SIG-M5 treated with dmso at 0.1 percent for 504 hours (cell line): ENCODE measurements around the gene ATPAF1.
"Not testable (repeated sequence)": the region's sequence is repeated elsewhere in the genome, so short reads cannot be mapped to it uniquely, and the experiment has no call there.

Experiments
- DNase-seq: peaks from one replicate; lab custom pipeline; 2025; ENCODE audit not compliant: unreplicated experiment; lab: John Stamatoyannopoulos, UW

ATPAF1 gene

DNA sequence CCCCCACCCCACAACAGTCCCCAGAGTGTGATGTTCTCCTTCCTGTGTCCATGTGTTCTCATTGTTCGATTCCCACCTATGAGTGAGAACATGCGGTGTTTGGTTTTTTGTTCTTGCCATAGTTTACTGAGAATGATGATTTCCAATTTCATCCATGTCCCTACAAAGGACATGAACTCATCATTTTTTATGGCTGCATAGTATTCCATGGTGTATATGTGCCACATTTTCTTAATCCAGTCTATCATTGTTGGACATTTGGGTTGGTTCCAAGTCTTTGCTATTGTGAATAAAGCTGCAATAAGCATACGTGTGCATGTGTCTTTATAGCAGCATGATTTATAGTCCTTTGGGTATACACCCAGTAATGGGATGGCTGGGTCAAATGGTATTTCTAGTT lies 17.0 kb downstream of the ATPAF1 start:
- not testable (repeated sequence) for DNase-seq

DNA sequence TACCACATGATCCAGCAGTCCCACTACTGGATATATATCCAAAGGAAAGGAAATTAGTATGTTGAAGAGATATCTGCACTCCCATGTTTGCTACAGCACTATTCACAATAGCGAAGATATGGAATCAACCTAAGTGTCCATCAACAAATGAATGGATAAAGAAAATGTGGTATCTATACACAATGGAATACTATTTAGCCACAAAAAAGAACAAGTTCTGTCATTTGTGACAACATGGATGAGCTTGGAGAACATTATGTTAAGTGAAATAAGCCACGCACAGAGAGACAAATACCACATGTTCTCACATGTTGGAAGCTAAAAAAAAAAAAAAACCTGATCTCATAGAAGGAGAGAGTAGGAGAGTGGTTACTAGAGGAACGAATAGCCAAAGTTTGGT lies 17.7 kb downstream of the ATPAF1 start:
- no peak for DNase-seq

DNA sequence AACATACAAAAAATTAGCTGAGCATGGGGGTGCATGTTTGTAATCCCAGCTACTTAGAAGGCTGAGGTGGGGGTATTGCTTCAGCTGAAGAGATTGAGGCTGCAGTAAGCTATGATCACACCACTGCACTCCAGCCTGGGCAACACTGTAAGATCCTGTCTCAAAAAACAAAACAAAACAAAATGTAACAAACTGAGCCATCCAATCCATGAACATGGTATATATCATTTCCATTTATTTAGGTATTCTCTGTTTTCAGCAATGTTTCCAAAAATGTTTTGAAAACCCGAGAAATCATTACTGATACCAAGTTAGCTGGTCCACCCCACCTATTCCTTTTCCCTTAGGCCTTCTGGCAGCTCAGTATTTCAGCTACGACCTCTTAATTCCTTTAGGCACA lies 18.4 kb downstream of the ATPAF1 start:
- no peak for DNase-seq

DNA sequence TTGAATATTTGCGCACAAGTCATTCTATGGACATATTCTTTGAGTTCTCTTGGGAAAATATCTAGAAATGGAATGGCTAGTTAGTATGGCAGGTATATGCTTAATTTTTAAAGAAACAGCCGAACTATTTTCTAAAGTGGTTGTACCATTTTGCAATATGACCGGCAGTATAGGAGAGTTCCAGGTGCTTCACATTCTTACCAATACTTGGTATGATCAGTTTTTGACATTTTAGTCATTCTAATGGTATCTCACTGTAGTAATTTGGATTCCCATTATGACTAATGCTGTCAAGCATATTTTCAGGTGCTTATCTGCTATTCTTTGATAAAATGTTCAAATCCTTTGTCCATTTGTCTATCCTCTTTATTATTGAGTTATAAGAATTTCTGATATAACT lies 20.6 kb downstream of the ATPAF1 start:
- no peak for DNase-seq

DNA sequence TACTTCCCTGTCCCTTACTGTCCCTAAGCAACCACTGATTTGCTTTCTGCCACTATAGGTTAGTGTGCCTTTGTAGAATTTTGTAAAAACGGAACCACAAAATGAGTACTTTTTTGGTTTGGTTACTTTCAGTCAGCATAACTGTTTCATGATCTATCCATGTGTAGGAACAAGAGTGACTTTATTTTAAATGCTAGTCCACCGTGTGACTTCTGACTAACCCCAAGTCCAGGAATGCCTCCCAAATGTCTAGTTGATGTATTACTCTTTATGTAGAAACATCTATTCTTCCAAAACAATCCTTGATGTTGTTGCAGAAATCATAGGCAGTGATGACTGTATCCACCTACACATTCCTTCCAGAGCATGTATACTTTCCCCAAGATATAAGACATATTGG lies 21.3 kb downstream of the ATPAF1 start:
- DNase-seq: no peak

DNA sequence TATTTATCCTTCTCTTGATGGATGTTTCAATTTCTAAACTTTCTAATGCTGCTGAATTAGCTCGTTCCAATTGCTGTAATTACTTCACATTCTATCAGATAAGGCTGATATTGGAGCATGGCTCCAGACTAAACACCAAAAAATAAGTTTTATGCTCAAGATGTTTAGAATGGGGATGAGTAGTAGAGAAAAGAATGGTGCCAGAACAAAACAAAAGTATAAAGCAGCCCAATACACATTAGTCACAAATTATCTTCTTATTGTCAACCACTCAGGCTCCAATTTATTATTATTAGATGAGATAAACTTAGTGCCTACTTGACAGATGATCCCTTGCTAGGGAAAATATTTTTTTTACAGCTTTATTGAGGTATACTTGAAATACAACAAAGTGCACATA lies 21.8 kb downstream of the ATPAF1 start:
- DNase-seq: no peak

DNA sequence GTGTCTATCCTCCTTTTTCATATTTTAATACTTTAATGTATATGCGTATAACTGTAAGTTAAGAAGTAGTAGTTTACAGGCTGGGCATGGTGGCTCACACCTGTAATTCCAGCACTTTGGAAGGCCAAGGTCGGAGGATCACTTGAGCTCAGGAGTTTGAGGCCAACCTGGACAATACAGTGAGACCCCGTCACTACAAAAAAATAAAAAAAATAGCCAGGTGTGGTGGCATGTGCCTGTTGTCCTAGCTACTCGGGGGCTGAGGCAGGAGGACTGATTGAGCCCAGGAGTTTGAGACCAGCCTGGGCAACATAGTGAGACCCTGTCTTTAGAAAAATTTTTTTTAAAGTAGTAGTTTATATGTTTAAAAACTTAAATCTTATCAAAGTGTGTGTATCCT lies 22.3 kb downstream of the ATPAF1 start:
- DNase-seq: no peak

DNA sequence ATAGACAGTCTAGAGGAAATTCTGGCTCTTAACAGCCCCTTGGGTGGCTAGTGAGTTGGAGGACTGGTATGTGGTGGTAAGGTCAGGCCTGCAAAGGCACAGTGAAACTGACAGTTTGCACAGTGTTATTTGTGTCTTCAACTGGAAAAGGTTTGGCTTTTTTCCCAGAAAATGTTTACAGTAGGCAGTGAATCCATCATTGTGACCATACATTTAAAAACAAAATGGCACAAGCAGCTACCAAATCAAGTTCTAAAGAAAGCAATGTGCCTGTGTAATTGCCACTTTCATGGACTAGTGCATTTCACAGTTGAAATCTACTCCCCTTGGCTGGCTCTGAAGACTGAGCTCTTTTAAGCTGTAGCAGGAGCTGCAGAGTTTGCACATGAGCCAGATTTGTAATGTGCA lies 24.8 kb downstream of the ATPAF1 start:
- no peak for DNase-seq

DNA sequence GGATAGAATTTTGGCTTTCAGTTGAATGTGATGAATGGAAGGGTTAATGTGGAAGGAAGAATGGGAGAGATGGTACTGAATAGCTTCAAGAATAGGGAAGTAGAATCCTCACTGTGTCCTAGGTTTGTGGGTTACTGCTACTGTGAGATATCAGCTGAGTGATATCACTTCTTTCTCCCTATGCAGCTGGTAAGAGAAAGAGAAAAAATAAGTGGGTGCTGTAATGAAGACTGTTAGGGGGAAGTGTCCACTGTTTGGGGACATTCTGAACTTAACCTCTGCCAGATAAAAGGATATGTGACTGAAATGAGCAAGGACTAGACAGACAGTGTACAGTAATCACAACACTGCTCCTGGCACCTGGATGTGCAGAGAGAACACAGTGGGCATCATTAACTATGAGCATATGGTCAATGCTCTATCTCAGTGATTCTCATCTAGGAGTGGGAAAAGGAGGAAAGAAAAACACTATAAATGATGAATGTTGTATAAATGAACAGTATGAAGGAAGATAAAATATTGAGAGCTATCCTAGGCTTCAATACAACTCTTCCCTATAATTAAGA lies 26.0 kb downstream of the ATPAF1 start:
- DNase-seq: no peak

DNA sequence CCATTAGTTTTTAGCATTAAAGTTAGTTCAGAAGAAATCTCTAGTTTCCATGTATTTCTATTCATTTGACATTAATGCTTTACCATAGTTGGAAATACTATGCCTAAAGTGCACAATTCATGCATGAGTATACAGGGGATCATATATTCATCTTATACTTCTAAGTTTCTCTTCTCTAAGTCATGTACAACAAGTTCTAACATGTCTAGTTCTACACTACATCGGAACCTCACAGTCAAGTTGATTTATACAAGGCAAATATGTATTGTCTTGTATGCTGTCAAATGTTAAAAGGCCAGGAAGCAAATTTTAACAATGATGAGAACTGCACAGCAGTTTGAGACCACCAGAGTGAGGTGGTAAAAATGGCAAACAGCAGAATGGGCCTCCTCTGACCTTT lies 28.6 kb downstream of the ATPAF1 start:
- no peak for DNase-seq

DNA sequence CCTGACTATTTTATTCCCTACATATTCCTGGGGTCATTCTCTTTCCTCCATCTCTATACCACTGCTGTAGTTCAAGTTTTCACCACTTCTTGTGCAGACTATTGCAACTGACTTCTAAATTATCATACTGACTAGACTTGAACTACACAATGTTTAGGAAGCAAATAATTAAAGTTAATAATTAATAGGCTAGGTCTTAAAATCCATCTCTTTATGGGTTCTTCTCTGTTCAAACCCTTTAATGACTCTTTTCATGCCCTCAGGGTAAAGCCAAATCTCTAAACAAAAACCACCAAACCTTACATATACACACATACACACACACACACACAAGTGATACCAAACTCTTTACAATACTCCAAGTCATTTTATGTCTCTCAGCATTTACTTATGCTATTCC lies 29.2 kb downstream of the ATPAF1 start:
- no peak for DNase-seq

DNA sequence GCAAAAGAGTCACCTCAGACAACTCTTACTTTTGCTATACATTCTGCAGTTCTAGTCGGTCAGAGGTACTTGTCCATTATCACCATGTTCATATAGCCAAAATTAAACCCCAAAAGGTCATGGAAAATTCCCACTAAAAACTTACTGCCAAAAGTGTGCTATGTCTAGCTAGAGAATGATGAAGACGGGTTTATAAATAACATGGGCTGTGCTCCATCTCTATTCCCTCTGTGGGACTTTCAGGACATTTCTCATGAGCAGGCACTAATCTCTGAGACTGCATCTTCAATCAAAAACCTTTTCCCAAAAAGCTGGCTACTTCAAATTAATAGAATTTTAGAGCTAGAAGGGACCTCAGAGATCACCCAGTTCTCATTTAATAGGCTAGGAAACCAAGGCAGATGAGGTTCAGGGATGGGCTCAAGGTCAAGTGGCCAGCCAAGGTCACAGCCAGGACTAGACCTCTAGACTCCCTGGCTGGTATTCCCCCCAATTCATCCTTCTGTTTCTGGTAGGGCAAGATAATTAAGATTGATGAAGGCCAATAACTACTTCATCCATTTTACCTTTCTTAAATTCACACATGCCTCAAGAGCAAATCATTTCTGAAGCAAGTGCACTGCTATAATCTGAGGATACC lies 30.6 kb downstream of the ATPAF1 start:
- DNase-seq: no peak

DNA sequence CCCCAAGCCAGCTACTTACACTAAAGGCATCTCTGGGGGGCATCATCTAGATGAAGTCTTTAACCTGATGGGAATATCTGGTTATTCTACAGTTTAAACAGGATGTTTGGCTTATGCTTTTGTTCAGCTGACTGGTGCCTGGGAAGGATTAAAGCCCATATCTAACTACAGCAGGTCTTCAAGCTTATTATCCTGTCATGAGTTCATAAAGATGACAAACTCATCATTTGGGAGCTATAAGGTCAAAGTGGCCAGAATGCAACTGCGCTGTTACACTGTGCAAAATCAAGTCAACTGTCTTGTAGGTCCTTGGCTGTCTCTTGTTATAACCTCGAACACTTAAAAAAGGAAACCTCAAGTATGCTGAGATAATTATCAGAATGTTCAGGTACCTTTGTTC lies 33.0 kb downstream of the ATPAF1 start:
- DNase-seq: no peak

DNA sequence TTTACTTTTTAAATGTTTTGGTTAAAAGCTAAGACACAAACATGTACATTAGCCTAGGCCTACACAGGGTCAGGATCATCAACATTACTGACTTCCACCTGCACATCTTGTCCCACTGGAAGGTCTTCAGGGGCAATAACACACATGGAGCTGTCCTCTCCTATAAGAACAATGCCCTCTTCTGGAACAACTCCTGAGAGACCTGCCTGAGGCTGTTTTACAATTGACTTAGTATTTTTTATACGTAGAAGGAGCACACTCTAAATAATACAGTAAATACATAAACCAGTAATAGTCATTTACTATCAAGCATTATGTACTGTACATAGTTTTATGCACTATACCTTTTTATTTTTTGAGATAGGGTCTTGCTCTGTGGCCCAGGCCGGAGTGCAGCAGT lies 37.4 kb downstream of the ATPAF1 start:
- no peak for DNase-seq

DNA sequence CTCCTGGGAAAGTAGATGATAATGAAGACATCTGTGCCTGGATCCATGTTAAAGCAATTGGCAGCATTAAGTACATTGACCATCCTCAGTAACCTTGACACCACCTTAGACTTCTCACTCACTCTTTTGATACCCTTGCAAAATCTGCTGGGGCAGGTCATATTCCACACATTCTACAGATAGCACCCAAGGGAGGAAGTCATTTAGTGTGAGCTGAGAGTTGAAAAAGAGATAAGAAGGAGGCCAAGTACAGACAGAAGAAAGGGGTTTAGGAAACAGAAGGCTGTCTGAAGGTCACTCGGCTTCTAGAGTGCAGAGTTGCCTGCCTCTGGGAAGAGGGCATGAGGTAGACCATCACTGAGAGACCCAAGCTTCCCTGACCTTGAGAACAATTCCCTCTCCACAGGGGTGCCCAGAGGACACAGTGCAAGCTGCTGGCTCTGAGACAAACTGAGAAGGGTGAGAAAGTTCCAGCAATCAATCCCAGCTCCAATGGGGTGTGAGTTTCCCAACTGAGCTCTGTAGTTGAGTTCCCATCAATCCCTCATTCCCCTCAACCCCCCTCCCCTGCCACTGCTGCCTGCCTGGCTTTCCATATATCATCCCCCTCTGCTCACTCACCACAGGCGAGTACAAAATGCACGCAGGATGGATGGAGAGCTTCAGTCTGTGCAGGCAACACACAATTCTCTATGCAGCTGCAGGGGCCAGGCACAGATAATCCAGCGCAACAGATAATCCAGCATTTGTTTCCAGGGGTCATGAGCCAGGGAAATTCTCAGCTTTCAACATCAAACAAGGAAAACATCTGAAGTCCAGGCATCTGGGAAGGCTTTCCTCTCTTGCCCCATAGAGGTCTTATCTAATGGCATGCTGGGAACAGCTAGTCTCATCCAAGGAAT lies 44.2 kb downstream of the ATPAF1 start:
- DNase-seq: no peak

DNA sequence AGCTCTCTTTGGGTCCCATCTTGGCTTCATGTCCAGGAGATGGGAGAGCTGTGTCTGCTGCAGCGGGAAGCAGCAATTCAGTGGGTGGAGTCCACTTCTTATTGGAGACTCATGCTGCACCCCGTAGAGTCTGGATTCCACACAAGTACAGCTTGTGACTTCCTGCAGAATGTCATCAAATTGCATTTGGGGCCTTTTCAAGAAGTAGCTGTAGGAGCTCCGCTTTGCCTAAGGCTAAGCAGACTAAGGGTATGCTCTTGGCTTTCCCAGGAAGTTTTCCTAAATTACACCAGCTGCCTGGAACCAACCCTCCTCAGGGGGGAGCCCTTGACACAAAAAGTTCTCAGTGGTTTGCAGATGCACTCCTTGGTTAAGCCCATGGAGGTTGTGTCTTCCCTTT lies 45.8 kb downstream of the ATPAF1 start:
- DNase-seq: no peak

DNA sequence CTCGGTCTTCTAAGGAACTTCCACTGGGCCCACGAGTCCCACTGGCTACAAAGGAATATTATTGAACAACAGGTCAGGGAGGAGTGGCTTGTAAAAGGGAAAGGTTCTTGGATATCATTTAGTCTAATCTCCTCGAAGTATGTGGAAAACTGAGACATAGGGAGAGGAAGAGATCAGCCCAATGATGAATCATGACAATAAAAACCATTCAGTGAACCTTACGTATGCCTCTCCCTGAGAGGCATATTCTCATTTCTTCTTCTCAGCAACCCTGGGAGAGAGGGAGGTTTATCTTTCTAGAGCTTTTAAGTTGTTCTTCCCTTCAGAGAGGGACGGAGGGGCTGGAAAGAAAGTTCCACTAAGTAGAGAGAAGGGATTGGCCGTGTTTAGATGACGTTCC lies 46.2 kb downstream of the ATPAF1 start:
- no peak for DNase-seq

DNA sequence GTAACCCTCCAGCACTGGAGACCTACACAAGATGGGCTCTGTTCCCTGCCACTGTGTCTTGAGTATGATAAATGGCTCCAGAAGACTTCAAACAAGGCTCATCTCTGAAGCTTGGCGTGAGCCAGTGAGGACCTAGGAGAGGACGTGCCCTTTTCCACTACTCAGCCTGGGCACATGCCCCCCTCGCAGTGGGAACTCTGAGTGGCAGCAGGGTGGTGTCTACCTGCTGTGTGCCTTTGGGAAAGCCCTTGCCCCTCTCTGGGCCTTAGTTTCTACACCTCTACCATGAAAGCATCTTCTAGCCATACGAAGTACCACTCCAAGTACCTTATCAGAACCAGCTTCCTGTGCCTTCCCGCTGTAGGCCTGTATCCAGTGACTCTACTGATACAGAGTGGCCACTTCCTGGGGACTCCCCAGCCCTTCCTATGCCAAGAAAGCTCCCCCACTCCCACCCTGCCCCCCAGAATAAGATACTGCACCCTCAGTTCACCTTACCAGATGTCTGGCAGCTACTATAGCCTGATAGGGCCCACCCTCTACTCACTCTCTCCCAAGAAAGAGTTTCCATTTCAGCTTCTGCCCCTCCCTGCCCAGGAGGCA lies 48.4 kb downstream of the ATPAF1 start:
- no peak for DNase-seq

DNA sequence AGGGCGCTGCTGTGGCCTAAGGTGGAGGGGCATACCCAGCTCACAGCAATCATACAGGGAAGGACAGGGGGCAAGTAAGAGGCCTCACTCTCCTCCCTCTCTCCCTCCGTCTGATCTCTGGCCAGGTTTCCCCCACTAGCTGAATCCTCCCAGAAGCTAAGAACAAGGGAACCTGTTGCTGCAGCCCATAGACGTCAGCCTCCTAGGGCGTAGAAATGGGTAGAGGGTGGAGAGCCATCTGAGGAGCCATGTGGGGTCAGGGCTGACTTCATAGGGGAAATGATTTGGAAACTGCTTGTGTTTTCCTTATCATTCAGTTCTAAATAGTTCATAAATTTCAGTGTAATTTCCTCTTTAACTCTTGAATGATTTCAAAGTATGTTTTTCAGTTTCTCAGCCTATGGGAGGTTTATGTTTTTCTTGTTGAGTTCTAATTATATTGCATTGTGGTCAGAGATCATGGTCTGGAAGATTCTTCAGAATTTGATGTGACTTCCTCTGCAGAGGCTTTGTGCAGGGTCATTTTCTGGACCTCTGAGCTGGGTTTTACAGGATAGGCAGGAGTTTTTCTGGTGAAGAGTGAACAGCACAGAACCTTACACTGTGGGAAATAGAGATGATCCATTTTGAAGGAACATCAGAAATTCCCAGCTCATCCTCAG lies 49.3 kb downstream of the ATPAF1 start:
- no peak for DNase-seq

DNA sequence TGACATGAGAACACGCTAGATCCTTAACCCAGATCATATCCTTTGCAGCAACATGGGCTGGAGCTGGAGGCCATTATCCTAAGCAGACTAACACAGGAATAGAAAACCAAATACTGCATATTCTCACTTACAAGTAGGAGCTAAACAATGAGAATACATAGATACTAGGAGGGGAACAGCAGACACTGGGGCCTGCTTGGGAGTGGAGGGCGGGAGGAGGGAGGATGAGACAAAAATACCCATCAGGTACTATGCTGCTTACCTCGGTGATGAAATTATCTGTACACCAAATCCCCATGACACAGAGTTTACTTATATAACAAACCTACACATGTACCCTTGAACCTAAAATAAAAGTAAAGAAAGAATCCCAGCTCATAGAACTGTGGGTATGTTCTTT lies 50.3 kb downstream of the ATPAF1 start:
- DNase-seq: no peak

DNA sequence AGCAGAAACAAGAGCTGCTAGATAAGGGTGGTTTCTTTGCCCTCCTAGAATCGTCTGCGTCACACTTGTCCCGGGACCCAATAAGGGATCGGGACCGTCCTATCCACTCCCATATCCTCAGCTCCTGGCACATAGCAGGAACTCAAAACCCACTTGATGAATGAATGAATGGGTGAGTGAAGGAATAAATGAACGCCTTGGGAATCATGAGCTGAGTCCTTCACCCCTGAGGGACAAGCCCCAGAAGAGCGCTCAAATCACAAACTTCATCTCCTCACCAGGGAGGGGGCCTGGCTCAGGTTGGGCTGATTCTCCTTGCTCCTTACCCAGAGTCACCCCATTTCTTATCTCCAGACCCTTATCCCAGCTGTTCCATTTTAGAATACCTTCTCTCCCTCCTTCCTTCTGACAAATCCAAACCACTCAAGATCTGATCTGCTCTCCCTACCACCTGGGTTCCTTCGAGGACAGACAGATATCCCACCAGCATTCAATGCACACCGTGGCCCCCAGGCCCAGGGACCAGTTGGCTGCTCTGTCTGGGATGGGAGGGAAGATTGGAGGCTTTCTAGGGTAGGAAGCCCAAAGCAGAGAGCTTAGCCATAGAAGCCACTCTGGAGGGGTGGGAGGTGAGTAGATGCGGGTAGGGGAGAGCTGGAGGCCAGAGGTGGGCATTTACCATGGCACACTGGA lies 50.9 kb downstream of the ATPAF1 start:
- DNase-seq: no peak
